HG02870 (cell line): ENCODE measurements around the gene DDN.

Source experiments
- ATAC-seq: cut with Tn5 transposase; IDR thresholded peaks from one replicate; pipeline ENCODE4 v1.9.1; 2021; ENCODE audit warnings: mild to moderate bottlenecking, moderate library complexity; ENCODE audit not compliant: unreplicated experiment

The DDN gene

DNA sequence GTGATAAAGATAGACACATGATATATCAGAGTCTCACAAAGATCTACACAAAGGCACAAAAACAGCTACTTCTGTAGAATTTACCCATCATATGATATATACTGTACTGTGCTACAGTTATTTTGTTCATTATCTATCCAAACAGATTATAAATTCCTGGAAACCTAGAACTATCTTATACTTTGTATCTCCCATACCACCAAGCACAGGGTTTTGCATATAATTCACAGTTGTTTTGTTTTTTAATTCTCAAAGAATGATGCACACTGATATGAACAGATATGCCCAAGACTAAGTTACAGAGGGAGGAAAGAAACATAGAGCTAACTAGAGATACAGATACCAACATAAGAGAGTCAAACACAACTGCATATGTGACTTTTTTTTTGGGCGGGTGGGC, 16.0 kb upstream of the DDN start:
- no peak for ATAC-seq

DNA sequence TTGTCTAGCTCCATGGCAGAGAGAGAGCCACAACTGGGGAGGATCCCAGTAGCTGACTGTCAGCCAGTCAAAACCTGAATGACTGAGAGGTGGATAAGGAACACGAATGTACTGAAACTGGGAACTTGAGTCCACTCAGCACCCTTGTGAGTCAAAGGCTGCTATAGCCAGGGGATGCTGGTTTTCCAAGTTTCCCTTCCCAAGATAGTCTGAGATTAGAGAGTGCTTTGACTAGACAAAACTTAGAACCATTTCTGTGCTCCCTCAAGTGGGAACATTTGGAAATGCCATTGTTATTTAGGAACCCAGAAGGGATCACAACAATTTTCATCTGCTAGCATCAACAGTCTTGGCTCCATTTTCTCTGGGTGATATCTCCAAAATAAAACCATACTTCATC, 15.4 kb upstream of the DDN start:
- no peak for ATAC-seq

DNA sequence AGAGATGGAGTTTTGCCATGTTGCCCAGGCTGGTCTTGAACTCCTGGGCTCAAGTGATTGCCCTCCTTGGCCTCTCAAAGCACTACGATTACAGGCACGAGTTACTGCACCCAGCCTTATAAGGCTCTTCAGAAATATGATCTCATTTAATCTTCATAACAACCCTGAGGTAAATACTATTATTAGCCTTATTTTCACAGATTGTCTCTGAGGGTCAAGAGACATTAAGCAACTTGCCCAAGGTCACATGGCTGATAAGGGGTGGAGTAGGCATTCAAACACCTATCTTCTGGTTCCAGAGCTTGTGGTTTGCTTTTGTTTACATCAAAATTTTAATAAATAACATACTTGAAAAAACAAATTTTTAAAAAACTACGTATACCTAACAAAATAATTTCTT, 14.3 kb upstream of the DDN start:
- ATAC-seq, result no peak

DNA sequence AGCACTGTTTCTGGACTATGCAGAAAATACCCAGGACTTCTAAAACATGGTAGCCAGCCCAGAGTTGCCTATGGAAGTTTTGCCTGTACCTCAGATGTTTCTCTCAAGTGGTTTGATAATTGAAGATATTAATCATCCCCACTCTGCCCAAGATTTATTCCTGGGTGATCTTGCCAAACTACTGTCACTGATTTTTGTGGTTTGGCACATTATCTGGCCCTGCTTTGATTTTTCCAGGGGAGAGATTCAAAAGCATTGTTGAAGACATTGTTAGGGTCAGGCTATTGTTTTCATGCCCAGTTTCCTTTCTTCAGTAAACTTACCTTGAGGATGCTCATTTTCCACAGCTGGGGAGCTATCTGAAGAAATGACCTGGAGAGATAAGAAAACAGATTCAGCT, 13.6 kb upstream of the DDN start:
- ATAC-seq, result no peak

DNA sequence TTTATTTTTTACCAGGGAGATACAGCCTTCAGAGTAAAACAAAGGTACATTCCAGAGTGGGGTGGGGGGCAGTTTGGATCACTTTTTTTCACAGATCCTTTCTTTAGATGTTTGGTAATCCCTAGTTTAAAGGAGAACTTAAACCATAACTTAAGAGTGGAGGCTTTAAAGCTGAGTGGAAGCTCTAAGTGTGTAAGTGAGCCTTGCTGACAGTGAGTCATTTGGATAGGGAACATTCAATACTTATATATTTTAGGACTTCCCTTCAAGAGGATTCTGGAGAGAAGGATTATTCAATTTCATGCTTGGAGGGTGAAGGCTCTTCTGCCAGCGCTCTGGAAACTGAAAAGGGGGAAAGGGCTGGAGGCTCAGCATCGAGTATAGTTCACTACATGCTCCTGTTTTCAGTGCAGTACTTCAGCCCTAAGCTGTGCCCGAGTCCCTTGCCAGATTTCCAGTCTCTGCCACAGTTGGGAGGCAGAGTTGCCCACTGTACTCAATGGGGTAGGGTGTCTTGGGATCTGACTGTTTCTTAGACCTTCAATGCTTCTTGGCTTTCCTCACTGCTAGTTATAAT, 11.0 kb upstream of the DDN start:
- no peak for ATAC-seq

DNA sequence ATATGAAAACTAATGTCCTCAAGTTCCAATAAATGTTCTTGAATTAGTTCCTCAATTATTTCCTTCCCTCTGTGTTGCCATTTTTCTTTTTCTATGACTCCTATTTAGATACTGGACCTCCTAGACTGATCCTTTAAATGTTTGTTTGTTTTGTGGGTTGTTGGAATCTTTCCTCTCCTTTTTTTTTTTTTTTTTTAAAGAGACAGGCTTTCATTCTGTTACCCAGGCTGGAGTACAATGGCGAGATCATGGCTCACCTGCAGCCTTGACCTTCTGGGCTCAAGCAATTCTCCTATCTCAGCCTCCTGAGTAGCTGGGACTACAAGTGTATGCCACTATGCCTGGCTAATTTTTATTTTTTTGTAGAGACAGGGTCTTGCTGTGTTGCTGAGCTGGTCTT, 9.8 kb upstream of the DDN start:
- no peak for ATAC-seq

DNA sequence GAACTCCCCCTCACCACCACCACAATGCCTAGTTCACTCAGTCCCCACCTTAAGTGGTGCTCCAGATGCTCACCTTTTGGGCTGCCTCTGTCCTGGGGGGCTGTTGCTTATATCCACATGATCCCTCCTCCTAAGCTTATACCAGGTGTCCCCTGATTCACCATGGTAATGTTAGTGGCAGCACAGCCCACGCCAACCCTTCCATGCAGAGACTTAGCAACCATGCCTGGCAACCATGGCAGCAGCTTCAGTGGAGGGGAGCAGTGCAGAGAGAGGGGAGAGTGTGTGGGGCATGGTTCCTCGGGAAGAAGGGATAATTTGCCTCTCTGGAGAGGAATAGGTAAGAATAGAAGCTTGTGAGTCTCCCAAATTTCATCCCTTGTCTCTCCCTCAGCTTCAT, 1.2 kb upstream of the DDN start:
- no peak for ATAC-seq

DNA sequence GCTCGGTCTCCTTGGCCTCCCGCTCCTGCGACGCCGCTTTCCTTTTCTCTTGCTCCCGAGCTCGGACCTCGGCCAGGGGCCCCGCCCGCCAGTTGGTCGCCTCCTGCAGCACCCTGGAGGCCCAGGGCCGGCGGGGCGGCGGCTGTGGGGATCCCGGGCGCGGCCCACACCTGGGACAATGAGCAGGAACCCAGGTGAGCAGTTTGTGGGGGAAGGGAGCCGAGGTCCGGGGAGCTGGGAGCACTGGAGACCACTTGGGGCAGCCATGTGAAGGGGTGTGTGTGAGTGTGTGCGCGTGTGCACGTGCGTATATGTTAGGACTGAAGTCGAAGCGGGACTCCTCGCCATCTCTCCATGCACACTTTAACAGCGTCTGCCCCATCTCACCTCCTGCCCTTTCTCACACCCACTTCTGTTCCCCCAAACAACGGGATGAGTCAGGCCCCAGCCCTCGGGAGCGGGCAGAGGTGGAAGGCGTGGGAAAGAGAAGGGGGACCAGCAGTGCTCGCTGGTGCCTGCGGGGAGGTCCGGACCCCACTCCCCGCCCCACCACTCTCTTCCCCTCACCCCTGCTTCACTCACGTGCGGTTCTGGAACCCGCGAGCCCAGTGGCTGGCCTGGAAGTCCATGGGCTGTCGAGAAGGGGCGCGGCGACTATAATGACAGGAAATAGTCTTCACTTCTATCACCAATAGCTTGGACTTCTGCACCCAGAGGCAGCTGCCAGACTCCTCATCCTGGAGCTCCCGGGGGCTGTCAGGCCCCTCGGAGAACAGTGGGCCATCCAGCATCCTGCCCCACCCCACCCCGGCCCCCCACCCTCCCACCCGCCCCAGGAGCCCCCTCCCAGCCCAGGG, 450 bp downstream of the DDN start:
- no peak for ATAC-seq

DNA sequence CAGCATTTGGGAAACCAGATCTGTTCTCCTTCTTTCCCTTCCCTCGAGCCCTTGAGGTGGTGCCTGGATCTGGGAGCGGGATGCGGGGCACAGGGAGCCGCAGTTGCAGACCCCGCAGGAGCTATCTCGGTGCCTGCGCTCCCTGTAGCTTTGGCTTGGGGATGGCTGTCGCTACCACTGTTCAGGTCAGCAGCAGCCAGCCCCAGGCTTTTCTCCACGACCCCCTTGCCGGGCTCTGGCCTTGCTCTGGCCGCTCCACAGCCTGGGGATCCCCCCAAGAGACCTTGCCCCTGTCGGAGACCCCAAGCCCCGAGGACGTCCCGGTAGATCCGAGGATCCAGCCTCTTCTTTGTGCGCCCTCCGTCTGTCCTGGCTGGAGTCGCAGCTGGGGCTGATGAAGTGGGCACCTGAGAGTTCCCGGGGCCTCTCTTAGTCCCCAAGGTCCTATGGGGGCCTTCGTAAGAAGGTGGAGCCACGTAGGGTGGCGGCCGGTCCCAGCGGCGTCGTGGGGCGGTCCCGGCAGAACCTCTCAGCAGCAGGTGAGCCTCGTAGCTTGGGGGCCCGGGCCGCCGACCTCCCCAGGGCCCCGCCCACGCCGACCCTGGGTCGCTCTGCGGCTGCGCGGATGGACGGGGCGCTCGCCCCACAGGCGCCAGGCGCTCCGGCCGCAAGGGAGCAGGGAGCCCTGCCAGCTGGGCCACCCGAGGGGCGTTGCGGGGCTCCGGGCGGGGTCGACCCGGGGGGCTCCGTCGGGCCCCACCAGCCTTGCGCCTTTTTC, 1.3 kb downstream of the DDN start:
- ATAC-seq, result no peak

DNA sequence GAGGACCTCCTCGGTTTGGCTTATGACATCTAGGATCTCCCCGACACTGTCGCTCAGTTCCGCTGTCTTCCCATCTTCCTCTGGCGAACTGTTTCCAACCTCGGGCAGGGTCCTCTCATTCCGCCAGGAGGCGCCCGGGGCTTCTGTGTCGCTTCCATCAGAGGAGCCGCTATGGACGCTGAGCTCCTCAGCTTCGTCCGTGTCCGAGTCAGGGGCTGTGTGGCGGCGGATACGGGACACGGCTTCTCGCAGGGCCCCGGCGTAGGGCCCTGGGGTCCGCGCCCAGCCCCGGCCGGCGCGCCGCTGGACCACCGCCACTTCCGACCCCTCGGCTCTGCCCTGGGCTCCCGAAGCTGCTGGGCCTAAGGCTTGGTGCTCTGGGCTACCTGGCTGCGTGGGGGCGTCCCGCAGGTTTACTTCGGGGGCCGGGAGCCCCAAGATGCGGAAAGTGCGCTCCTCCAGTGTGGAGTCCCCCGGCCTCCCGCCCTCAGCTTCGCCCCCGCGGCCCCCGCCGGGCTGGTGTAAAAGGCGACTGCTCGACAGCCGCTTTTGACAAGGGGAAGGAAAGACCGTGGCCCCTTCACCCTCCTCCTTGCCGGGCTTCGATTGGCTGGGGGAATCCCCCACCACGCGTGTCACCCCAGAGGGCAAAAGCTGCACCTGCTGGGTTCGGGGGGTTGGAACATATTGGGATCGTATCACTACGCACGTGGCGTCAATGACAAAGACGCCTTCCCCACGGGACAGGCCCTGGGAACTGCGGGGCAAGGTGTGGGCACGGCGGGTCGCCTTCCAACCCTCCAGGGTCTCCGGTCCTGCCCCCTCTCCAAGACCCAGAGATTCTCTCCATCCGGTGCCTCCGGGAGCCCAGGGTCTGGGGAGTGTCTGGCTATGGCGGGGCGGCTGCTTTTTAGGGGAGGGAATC, 2.1 kb downstream of the DDN start:
- ATAC-seq, result no peak

DNA sequence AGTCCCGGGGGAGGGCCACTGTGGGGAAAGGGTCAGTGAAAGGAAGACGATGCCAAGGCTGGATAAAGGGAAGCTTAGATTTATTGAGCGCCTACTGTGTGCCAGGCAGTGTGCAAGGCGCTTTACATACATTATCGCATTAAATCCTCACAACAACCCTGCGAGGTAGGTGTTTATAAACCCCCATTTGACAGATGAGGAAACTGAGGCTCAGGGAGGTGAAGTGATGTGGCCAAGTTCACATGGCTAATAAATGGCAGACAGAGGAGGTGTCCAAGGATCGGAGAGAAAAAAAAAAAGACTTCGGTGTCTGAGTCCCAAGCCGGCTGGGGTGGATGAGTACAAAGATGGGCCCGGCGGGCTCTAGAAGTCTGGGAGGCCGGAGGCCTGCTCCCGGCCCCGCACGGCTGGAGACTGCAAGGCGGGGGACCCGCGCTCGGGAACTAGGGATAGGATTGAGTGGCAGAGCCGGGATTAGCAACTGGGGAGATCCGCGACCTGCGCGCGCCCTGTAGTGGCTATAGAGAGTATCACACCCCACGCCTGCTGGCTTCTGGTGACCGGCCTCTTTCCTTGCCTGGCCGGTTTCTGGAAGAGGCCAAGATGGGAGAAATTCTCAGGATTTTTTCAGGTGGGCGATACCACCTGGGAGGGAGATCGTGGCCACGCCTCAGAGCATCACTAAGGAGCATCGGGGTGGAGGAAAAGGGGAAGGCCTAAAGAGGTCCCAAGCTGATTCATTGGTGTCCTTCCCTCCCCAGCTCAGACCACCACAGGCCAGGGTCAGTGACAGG, 3.9 kb downstream of the DDN start:
- no peak for ATAC-seq

DNA sequence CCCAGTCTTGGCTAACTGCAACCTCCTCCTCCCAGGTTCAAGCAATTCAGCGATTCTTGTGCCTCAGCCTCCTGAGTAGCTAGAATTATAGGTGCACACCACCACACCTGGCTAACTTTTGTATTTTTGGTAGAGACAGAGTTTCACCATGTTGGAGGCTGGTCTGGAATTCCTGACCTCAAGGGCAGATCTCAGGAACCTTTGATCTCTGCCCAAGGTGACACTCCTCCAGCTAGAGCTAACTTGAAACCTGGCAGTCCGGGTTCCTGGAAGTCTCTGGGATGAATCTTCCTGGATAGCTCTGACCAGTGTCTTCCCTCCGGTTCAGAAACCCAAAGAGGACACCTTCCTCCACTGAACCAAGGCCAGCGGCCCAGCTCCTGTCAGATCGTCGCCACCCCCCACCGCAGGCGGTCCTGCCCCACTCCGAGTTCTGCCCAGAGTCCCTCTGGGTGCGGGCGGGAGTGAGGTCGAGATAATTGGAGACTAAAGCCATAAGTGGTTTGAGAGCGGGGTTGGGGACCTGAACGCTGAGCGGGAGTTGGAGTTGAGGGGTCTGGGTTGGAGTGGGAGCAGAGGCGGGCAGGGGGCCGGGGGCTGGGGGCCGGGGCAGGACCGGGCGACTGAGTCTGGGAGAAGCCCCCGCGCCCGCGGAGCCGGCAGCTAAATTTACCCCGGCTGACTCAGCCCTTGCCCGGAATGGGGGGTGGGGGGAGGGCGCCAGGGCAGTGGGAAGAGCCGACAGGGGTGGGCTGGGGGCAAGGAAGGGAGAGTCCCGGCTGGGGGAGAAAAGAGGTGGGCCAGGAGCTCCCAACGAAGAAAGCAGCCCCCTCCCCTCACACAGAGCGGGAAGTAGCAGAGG, 4.7 kb downstream of the DDN start:
- ATAC-seq, result no peak

DNA sequence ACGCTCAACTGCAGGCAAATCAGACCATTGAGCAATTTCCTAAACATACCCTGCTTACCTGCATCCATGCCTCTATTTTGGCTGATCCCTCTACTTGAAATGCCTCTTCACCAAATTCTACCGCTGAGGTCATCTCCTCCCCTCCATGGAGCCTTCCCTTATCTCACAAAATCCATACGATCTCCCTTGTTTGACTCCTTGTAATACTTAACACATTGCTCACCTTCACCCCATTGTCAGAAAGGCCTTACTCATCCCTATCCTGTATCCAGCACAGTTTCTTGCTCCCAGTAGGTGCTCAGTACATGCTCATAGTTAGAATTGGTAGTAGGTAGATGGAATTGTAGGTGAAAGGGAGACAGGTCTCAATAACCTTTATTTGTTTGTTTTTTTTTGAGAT, 5.4 kb downstream of the DDN start:
- ATAC-seq, result no peak

DNA sequence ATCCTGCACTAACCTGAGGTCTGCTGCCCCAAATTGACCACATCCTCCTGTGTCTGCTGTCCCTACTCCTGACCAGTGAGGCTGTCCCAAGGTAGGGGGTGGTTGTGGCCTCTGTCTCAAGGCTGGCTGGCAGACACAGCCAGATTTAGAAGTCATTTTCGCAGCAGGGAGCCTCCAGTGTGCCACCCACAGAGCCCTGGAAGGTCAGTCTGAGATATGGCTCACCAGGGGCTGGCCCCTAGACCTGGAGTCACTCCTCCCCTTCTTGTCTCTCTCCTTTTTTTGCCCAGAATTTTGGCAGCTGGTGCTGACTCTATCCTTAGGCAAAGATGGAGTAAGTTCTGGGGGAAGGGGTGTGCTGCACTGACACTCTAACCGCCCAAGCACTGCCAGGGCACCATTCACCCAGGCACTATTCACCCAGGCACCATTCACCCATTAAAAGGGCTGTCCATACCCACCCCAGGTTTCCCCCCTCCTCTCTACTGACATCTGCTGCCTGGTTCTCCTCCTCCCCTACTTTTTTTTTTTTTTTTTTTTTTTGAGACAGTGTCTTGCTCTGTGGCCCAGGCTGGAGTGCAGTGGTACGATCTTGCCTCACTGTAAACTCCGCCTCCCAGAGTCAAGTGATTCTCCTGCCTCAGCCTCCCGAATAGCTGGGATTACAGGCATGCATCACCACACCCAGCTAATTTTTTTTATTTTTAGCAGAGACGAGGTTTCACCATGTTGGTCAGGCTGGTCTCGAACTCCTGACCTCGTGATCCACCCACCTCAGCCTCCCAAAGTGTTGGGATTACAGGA, 7.7 kb downstream of the DDN start:
- ATAC-seq, result no peak

DNA sequence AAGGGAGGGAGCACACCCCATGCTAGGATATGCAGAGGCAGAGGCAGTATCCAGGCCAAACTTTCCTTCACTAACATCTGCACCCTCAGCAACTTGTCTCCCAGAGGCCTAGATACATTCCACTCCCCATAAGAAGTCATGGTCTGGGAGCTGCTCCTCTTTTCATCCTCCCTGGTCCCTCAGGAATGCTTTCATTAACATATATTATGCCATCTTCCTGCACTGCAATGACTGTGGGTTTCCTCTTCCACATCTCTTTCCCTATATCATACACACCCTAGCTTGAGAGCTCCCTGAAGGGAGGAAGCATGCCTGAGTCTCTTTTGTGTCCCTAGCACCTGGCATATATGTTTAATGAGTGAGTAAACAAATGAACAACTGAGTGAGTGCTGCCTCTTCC, 8.6 kb downstream of the DDN start:
- no peak for ATAC-seq

DNA sequence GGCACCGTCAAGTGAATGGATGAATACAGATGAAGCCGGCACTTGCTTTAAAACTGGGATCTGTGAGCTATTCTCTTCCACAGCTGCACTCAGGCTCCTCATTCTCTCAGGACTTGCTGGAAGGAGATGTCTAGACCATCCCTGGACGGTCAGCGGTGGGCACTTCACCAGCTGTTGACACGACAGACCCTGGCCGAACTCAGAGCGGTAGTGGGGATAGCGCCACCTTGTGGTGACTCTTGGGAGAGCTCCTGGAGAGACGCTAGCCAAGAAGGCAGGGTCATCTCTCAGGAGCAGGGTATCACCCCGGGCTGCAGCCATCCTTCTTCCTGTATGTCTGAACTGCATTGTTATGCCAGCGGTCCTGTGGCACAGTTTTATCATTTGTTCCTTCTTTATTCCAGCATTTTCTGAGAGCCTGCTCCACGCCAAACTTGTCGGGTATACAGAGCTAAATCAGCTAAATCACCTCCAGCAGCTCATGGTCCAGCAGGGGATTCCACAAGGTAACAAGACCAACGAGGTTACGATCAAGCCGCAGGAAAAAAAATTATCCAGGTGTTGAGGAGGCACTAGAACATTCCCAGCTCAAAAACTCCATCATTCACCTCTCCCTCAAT, 11.0 kb downstream of the DDN start:
- ATAC-seq, result no peak

DNA sequence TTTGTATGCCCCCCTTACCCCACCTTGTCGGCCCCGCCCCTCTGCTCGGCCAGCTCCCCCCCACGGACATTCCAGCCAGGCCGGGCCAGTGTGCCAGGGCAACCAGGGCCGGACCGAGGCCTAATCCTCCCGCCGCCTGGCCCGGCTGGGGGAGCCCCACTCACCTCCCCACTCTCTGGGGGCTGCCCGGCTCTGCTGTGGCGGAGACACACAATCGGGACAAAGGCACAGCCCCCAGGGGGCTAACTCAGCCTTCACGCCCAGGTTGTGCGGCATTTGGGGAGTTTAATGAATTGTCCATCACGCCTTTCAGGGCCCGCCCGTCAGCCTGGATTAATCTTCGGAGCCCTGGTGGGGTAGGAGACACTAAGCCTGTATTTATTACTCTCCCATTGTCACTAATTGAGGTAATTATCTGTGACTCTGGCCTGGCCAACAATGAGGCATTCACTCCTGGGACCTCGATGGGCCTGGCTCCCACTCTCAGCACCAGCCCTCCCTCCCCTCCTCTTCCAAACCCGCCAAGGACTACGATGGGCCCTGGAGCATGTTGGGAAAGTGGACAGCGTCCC, 12.4 kb downstream of the DDN start:
- no peak for ATAC-seq

DNA sequence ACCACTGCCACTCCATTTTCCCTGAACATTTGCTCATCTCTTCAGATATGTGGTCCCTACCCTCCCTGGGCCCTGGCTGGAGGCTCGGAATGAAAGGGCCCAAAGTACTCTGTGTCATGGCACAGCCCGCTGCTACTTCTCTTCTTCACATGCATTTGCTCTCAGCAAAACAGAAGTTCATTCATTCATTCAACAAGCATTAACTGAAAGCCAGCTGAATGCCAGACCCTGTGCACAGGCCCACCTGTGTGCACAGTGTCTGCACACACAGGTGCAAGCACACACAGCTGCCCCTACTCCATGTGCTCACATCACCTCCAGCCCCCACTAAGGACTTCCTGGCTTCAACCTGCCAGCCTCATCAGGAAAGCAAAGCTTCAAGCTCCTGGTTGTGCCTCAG, 13.3 kb downstream of the DDN start:
- ATAC-seq, result no peak
